Osteoblast (primary cell): Measurements from ENCODE around the gene INO80B. TPM values are rescaled to one million over a fixed set of nuclear protein-coding genes. Genes with fewer than 3 reads are reported as not detected.

Experiments
- DNase-seq: peaks from one replicate; pipeline ENCODE4 v3.0.0; 2011; ENCODE audit warnings: low spot score, mixed read lengths; ENCODE audit not compliant: insufficient read length; ENCODE audit errors: missing footprints
- H2AFZ ChIP-seq: 2 replicates; pipeline ENCODE4 v1.6.0; 2011; ENCODE audit warnings: mild to moderate bottlenecking, low read length
- H3K27ac ChIP-seq: 2 replicates; pipeline ENCODE4 v1.5.1; 2011; ENCODE audit warnings: mild to moderate bottlenecking, low read depth, low read length, moderate library complexity
- H3K27me3 ChIP-seq: 2 replicates; pipeline ENCODE4 v1.6.0; 2012; ENCODE audit warnings: mild to moderate bottlenecking, control low read depth, inconsistent platforms, low read length, moderate library complexity; ENCODE audit not compliant: insufficient read depth
- H3K36me3 ChIP-seq: 2 replicates; pipeline ENCODE4 v1.5.1; 2011; ENCODE audit warnings: mild to moderate bottlenecking, low read length, control low read depth, moderate library complexity; ENCODE audit not compliant: insufficient read depth
- H3K4me1 ChIP-seq: 2 replicates; pipeline ENCODE4 v1.5.1; 2011; ENCODE audit warnings: mild to moderate bottlenecking, low read length, control low read depth, moderate library complexity; ENCODE audit not compliant: insufficient read depth
- H3K4me2 ChIP-seq: 2 replicates; pipeline ENCODE4 v1.6.0; 2011; ENCODE audit warnings: mild to moderate bottlenecking, low read length; ENCODE audit not compliant: insufficient read depth
- H3K4me3 ChIP-seq: fragments of 200-600 bp; sonication (generic); 3 replicates; pipeline ENCODE4 v1.5.1; 2012; ENCODE audit warnings: mild to moderate bottlenecking, low read length, inconsistent platforms; ENCODE audit not compliant: insufficient read depth
- H3K79me2 ChIP-seq: 2 replicates; pipeline ENCODE4 v1.6.0; 2012; ENCODE audit warnings: mild to moderate bottlenecking, low read length, control low read depth, inconsistent platforms; ENCODE audit not compliant: insufficient read depth
- H3K9me3 ChIP-seq: 2 replicates; pipeline ENCODE4 v1.5.1; 2011; ENCODE audit warnings: low read depth, low read length, control low read depth
- H4K20me1 ChIP-seq: 2 replicates; pipeline ENCODE4 v1.6.0; 2012; ENCODE audit warnings: mild to moderate bottlenecking, low read length, control low read depth; ENCODE audit not compliant: insufficient read depth
- total RNA-seq: library from RNA; depleted of rRNA; stranded (reverse); fragments of >200 nt; gene quantifications from 2 replicates; pipeline ENCODE4 v1.2.3, GENCODE V29; 2012
- TF ChIP-seq, protein P1 (sequence below): IDR thresholded peaks from 2 replicates; pipeline ENCODE4 v1.5.1; 2011; ENCODE audit warnings: mild to moderate bottlenecking, low read depth, low read length, moderate library complexity; ENCODE audit errors: extremely low read depth

Gene INO80B
- total RNA-seq, 1 donor, result 15.9 TPM

DNA sequence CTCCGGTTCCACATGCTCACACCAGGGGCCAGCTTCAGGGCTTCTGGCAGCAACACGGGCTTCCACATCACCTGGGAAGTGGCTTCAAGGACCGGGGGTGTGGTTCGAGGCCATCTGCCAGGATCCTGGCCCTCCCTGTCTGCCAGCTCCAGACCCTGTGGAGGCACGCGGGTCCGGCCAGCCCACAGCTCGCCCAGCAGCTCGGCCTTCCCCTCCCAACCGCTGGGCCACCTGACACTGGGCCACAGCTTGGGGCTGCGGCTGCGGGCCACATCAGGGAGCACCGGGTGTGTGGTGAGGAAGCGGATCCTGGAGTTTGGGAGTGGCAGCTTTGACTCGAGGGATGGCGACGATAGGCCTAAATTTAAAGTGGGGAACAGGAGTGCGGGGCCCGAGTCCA is 40.4 kb upstream of the INO80B start:
- H3K27ac ChIP-seq, result no peak overlapping the region
- TF ChIP-seq, protein P1, sequence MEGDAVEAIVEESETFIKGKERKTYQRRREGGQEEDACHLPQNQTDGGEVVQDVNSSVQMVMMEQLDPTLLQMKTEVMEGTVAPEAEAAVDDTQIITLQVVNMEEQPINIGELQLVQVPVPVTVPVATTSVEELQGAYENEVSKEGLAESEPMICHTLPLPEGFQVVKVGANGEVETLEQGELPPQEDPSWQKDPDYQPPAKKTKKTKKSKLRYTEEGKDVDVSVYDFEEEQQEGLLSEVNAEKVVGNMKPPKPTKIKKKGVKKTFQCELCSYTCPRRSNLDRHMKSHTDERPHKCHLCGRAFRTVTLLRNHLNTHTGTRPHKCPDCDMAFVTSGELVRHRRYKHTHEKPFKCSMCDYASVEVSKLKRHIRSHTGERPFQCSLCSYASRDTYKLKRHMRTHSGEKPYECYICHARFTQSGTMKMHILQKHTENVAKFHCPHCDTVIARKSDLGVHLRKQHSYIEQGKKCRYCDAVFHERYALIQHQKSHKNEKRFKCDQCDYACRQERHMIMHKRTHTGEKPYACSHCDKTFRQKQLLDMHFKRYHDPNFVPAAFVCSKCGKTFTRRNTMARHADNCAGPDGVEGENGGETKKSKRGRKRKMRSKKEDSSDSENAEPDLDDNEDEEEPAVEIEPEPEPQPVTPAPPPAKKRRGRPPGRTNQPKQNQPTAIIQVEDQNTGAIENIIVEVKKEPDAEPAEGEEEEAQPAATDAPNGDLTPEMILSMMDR, result no peak
- H2AFZ ChIP-seq, result peak overlapping the region; percentile 90
- H3K4me2 ChIP-seq, result peak overlapping the region; percentile 74
- peak overlapping the region; percentile 75 for H3K4me3 ChIP-seq
- H4K20me1 ChIP-seq, result no peaks in the 10 kb centered on the region
- no peaks in the 10 kb centered on the region for H3K36me3 ChIP-seq
- H3K9me3 ChIP-seq, result no peaks in the 10 kb centered on the region
- H3K4me1 ChIP-seq, result peaks cover 15% of the 10 kb centered on the region
- no peaks in the 10 kb centered on the region for H3K27me3 ChIP-seq
- DNase-seq, result peak; percentile 87
- no peaks in the 10 kb centered on the region for H3K79me2 ChIP-seq

DNA sequence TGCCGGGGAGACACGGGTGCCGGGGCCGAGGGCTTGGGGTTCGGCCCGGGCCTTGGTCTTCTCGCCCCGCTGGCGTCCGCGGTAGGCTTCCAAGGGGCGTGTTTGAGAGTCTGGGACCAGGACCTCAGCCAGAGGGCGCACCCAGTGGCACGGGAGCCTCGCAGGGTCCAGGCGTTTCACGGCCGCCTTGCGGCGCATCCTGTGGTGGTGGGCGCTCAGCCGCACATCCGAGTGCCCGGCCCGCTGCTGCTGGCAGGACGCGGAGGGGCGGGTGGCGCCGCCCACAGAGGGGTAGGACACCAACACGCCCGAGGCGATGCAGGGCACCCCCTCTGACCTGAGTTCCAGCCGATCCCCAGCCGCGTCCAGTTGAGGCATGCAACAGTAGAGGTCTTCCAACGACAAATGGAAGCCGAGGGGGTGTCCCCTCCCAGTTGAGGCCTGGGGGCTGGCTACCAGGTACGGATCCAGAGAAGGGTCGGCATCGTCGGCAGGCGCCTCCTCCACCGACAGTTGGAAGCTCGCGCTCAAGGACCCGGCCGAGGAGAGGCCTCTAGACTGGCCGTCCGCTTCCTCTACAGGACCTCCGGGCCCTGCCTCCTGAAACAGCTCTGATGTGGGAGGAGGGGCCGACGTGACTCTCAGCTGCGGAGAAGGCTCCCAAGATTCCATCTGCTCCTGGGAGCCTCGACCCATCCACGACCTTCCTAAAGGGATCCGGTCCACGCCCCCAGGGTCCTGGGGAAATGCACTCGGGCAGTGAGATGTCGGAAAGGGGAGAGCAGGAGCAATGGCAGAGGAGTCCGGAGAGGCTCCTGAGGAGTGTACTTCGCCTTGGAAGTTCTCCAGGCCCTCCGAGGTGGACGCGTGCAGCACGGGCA is 39.8 kb upstream of the INO80B start:
- Histone ChIP-seq H3K4me2 (peak overlapping the region; percentile 74), H3K27me3 (no peaks in the 10 kb centered on the region), H3K9me3 (no peaks in the 10 kb centered on the region), H3K4me3 (peak overlapping the region; percentile 75), H3K79me2 (no peaks in the 10 kb centered on the region), H3K27ac (no peak overlapping the region), H4K20me1 (no peaks in the 10 kb centered on the region), H3K4me1 (peaks cover 15% of the 10 kb centered on the region), H3K36me3 (no peaks in the 10 kb centered on the region), H2AFZ (peak overlapping the region; percentile 90)
- peak; percentile 93 for DNase-seq
- TF ChIP-seq, protein P1, result peak; percentile 8

DNA sequence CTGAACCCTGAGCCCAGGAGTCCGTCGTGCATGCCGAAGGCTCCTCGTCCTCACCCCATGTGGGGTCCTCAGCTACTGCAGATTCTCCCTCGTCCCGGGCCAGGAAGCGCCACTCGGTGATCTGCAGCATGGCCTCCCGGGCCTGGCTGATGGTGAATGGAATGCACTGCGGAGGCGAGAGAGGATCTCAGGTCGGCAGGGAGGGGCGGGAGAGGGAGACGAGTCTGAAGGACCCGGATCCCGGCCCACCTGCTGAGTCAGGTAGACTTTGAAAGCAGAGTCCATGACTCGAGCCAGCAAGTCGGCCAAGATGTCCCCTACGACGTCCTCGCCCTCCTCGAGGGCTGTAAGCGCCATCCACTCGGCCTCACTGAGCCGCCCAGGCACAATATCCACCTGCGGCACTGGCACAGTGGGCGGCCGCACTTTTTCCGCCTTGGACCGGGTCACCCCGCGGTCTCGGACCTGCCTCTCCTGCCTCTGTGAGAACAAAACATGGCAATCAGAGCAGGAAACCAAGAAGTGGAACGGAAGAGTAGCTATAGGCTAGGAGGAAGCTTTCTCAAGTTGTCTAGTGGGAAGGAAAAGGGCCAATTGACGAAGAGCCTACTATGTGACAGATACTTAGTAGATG is 39.0 kb upstream of the INO80B start:
- H3K79me2 ChIP-seq, result no peaks in the 10 kb centered on the region
- no peak overlapping the region for H3K27ac ChIP-seq
- H3K4me3 ChIP-seq, result peak overlapping the region; percentile 75
- TF ChIP-seq, protein P1, result no peak
- peak; percentile 68 for DNase-seq
- peaks cover 15% of the 10 kb centered on the region for H3K4me1 ChIP-seq
- H2AFZ ChIP-seq, result peak overlapping the region; percentile 90
- no peaks in the 10 kb centered on the region for H3K27me3 ChIP-seq
- H4K20me1 ChIP-seq, result no peaks in the 10 kb centered on the region
- no peaks in the 10 kb centered on the region for H3K36me3 ChIP-seq
- H3K9me3 ChIP-seq, result no peaks in the 10 kb centered on the region
- H3K4me2 ChIP-seq, result peak overlapping the region; percentile 74

DNA sequence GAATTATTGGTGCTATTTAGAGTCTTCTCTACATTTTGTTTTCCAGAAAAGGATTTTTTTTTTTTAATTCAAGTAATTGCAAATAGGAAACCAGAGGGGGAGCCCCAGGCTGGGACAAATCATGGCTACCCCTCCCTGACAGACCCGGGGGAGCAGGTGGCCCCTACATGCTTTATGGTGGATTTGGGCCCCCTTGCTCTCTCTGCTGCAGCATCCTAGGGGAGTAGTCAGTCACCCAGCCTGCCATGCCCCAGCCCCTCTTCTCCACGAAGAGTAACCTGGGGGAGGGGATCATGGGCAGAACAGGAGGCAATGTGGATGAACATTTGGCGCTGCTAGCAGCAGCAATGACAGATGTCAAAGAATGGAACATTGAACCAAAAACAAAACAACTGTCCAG is 38.1 kb upstream of the INO80B start:
- no peaks in the 10 kb centered on the region for H3K79me2 ChIP-seq
- H3K27me3 ChIP-seq, result no peaks in the 10 kb centered on the region
- no peaks in the 10 kb centered on the region for H4K20me1 ChIP-seq
- no peak overlapping the region for H3K4me3 ChIP-seq
- no peak overlapping the region for H2AFZ ChIP-seq
- H3K27ac ChIP-seq, result no peak overlapping the region
- no peak overlapping the region for H3K4me2 ChIP-seq
- H3K4me1 ChIP-seq, result peaks cover 15% of the 10 kb centered on the region
- H3K36me3 ChIP-seq, result no peaks in the 10 kb centered on the region
- no peaks in the 10 kb centered on the region for H3K9me3 ChIP-seq
- peak; percentile 76 for DNase-seq
- TF ChIP-seq, protein P1, result peak; percentile 27
